ENCODE measurements around the gene C10orf71. TPM values are rescaled to one million over a fixed set of nuclear protein-coding genes. Genes with fewer than 3 reads are reported as not detected.

C10orf71 gene
- total RNA-seq, 4 donors from 2014 or later, result not detected

DNA sequence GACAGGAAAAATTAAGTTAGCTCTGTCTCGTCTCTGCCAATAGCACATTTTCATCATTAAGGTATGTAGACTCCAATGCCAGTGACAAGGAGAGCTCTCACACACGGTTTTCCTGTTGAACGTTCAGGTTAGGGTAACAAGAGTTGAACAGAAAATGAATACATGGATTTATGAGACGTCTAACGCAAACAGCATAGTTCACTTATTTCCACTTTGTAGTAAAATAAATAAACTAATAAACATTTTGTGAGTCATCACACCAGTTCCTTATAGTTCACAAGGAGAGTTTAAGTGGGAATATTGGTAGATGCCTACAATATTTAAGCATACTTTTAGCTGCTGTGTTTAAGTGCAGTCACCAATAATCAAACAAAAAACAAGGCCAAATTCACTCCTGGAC is 75.8 kb downstream of the C10orf71 start:
- Histone ChIP-seq H3K4me3 (no peak overlapping the region), H3K27ac (no peak overlapping the region), H3K36me3 (no peaks in the 10 kb centered on the region), H3K9me3 (no peaks in the 10 kb centered on the region), H3K27me3 (peaks cover 15% of the 10 kb centered on the region), H3K4me1 (no peaks in the 10 kb centered on the region)
- WGBS, result 74% methylated on average over 5 of the region's 5 CpGs
- no peak for DNase-seq (ENCODE audit: low spot score in 2 of 2)
- TF ChIP-seq, protein P1, sequence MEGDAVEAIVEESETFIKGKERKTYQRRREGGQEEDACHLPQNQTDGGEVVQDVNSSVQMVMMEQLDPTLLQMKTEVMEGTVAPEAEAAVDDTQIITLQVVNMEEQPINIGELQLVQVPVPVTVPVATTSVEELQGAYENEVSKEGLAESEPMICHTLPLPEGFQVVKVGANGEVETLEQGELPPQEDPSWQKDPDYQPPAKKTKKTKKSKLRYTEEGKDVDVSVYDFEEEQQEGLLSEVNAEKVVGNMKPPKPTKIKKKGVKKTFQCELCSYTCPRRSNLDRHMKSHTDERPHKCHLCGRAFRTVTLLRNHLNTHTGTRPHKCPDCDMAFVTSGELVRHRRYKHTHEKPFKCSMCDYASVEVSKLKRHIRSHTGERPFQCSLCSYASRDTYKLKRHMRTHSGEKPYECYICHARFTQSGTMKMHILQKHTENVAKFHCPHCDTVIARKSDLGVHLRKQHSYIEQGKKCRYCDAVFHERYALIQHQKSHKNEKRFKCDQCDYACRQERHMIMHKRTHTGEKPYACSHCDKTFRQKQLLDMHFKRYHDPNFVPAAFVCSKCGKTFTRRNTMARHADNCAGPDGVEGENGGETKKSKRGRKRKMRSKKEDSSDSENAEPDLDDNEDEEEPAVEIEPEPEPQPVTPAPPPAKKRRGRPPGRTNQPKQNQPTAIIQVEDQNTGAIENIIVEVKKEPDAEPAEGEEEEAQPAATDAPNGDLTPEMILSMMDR (IDR thresholded peaks at IDR 0.05), result no peak
- TF ChIP-seq POLR2A (IDR thresholded peaks at IDR 0.05), result no peak
- TF ChIP-seq EP300 (IDR thresholded peaks at IDR 0.05), result no peak
- TF ChIP-seq POLR2AphosphoS5 (IDR thresholded peaks at IDR 0.05), result no peak

DNA sequence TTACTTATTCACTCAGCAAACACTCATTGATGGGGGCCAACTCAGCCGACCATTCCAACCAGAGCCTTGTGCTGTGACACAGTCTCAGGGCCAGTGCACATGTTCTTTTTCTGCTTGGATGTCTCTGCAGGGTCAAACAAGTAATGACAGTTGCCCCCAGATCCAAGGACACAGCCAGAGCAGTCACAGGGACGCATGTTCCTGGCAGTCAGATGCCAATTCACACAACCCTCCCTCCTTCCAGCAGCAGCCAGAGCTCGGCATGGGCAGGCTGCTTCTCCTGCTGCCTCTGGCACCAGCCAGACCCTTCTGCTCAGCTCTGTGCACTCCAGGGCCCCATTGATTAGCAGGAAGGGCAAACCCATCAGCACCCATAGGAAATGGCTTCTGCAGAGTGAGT is 76.6 kb downstream of the C10orf71 start:
- no peaks in the 10 kb centered on the region for H3K36me3 ChIP-seq
- no peaks in the 10 kb centered on the region for H3K9me3 ChIP-seq
- H3K27me3 ChIP-seq, result peaks cover 10% of the 10 kb centered on the region
- TF ChIP-seq, protein P1 (IDR thresholded peaks at IDR 0.05), result no peak
- TF ChIP-seq POLR2AphosphoS5 (IDR thresholded peaks at IDR 0.05) (no peak), POLR2A (IDR thresholded peaks at IDR 0.05) (no peak), EP300 (IDR thresholded peaks at IDR 0.05) (no peak)
- 81% methylated on average over 3 of the region's 3 CpGs for WGBS
- H3K4me1 ChIP-seq, result no peaks in the 10 kb centered on the region
- H3K4me3 ChIP-seq, result no peak overlapping the region
- no peak for DNase-seq (ENCODE audit: low spot score in 2 of 2)
- no peak overlapping the region for H3K27ac ChIP-seq

Other genes with a start within 250 kb of the C10orf71 start
- 1 to 10 TPM; 4.0 to 6.0 (median 4.6) TPM for gene VSTM4, start 183.6 kb upstream of the C10orf71 start, total RNA-seq
- gene FAM170B, start 165.1 kb upstream of the C10orf71 start, total RNA-seq, result not detected
- gene TMEM273, start 110.8 kb upstream of the C10orf71 start, total RNA-seq, result 10 to 100 TPM in 1 of 4 donors, 1 to 10 TPM in 3; 1.3 to 10.6 (median 6.8) TPM
- gene DRGX, start 96.9 kb downstream of the C10orf71 start, total RNA-seq, result 1 to 10 TPM in 1 of 4 donors, not detected in 3; 1.2 TPM
- gene ERCC6, start 240.0 kb downstream of the C10orf71 start, total RNA-seq, result 10 to 100 TPM; 20.5 to 37.1 (median 24.4) TPM